Heart left ventricle (tissue), 16 donors: ENCODE measurements around the gene DCAF8L2. TPM values are rescaled to one million over a fixed set of nuclear protein-coding genes. Genes with fewer than 3 reads are reported as not detected.
"Not testable (repeated sequence)": the region's sequence is repeated elsewhere in the genome, so short reads cannot be mapped to it uniquely, and the experiment has no call there.

Experiments used
- ATAC-seq, 4 donors: fragments of 200-7000 bp; cut with Tn5 transposase; one replicate each; pipeline ENCODE4 v1.9.1; 2020 to 2022; ENCODE audit warnings: moderate library complexity in 4 of 4, mild to moderate bottlenecking in 3 of 4, moderate number of reproducible peaks in 1 of 4
- DNase-seq, 5 donors: peaks; one replicate each; pipeline ENCODE4 v3.0.0-alpha.2; 2020
- H3K27ac ChIP-seq, 12 donors: fragments of 200-600 bp; sonication (generic) in 4 of 12; one replicate each; pipeline versions ENCODE4 v1.5.0 to v1.8.0; 2016 to 2022; ENCODE audit warnings: mild to moderate bottlenecking in 2 of 12
- H3K27me3 ChIP-seq, 9 donors: fragments of 200-600 bp; sonication (generic) in 2 of 9; one replicate each; pipeline versions ENCODE4 v1.5.1 to v1.8.0; 2016 to 2022; ENCODE audit warnings: mild to moderate bottlenecking in 3 of 9
- H3K36me3 ChIP-seq, 9 donors: fragments of 200-600 bp; sonication (generic) in 2 of 9; one replicate each; pipeline versions ENCODE4 v1.5.0 to v1.8.0; 2018 to 2022; ENCODE audit warnings: mild to moderate bottlenecking in 2 of 9
- H3K4me1 ChIP-seq, 12 donors: fragments of 200-600 bp; sonication (generic) in 4 of 12; one replicate each; pipeline versions ENCODE4 v1.5.0 to v1.8.0; 2016 to 2022; ENCODE audit warnings: mild to moderate bottlenecking in 3 of 12
- H3K4me3 ChIP-seq, 12 donors: fragments of 200-600 bp; sonication (generic) in 4 of 12; one replicate each; pipeline versions ENCODE4 v1.5.0 to v1.8.0; 2017 to 2022; ENCODE audit warnings: mild to moderate bottlenecking in 9 of 12, moderate library complexity in 4 of 12
- H3K9me3 ChIP-seq, 12 donors: fragments of 200-600 bp; sonication (generic) in 4 of 12; one replicate each; pipeline versions ENCODE4 v1.5.0 to v1.8.0; 2016 to 2022; ENCODE audit warnings: mild to moderate bottlenecking in 1 of 12
- CTCF ChIP-seq, 12 donors: fragments of 200-600 bp; sonication (generic) in 4 of 12; IDR thresholded peaks; one replicate each; pipeline versions ENCODE4 v1.5.0 to v1.8.0; 2018 to 2022; ENCODE audit warnings: antibody characterized with exemption in 12 of 12, mild to moderate bottlenecking in 5 of 12
- POLR2A ChIP-seq, 2 donors: fragments of 450-650 bp; IDR thresholded peaks; one replicate each; pipeline ENCODE4 v1.6.1; 2017; ENCODE audit warnings: antibody characterized with exemption in 2 of 2, mild to moderate bottlenecking in 2 of 2, moderate library complexity in 2 of 2
- WGBS, 4 donors: extraction: QIAGEN DNeasy Blood & Tissue Kit in 2 of 4; methylation state at CpG; one replicate each; pipeline versions ENCODE4 v1.1.5 to v1.1.7; 2013 to 2018; 5-methylcytosine and 5-hydroxymethylcytosine counted together
- intact Hi-C, 10 donors: fragments of 100-400 bp; cut with DNase I; formaldehyde crosslinking; loops; one replicate each; pipeline versions ENCODE4 v1.11.1 to v1.14.2; 2022
- polyA plus RNA-seq, 2 donors: library from polyadenylated mRNA; stranded (reverse); fragments of 200-250 nt; gene quantifications; one replicate each; pipeline ENCODE4 v1.2.3, GENCODE V29; 2013
- total RNA-seq, 9 donors: library from RNA; depleted of rRNA in 2 of 9; stranded (reverse); fragments of >200 nt in 2 of 9; fragmentation: NEBNext Ultra II Directional in 3 of 9; extraction: Animal tissue kit (Norgen Biotek cat#: 25700) in 3 of 9; gene quantifications; one replicate each; pipeline versions ENCODE4 v1.1.0 to v1.2.4, GENCODE V29; 2016 to 2023
- donor health status: ischemic (EF 13 %, LVEDD 7.1; RV severe dilation, severe dysfunction).
- donor health status: healthy with polysubstance abuse.
- donor health status: DM: no; HTN: yes; CAD: no.
- donor health status: DM: no; HTN: no; CAD: no.
- donor health status: ischemic (EF 25% LVEDD 6.9; RV normal size, moderate dysfunction).
- donor health status: ischemic (EF 25% LVEDD 5.7; RV mildly dilated, moderate dysfunction).
- donor health status: healthy.
- donor health status: DM: yes; HTN: yes; CAD: no.
- donor health status: ischemic (EF 35%, LVEDD 5.7; RV mildly dilated, moderate dysfunction).
- donor health status: nonischemic (EF 11% LVEDD 7.7; RV severe dilation, severe dysfunction).
- donor health status: DM: yes; HTN: yes; CAD: no.
- donor health status: PGD.
- donor health status: ischemic (EF 29% LVEDD 5.4; RV normal size, mild dysfunction).
- donor health status: nonischemic (EF 23%, LVEDD 6.1; RV moderate dilation, normal function).

Gene DCAF8L2
- total and polyA plus RNA-seq, 11 donors = not detected

- Histone ChIP-seq H3K27ac (no peak overlapping the region), H3K9me3 (no peaks in the 10 kb centered on the region), H3K36me3 (no peaks in the 10 kb centered on the region), H3K27me3 (no peaks in the 10 kb centered on the region), H3K4me3 (no peak overlapping the region), H3K4me1 (no peaks in the 10 kb centered on the region)
- 31 to 59% (median 41%) methylated on average over 3 of the region's 3 CpGs for WGBS, 4 donors
- intact Hi-C loops = no loop called here
- TF ChIP-seq POLR2A (IDR thresholded peaks at IDR 0.05) = no peak
- TF ChIP-seq CTCF (IDR thresholded peaks at IDR 0.05) = no peak
- DNase-seq = no peak
- ATAC-seq = no peak
Observed at GRCh38 chrX:27728291-27728690, 138.1 kb downstream of the DCAF8L2 start.

DNA sequence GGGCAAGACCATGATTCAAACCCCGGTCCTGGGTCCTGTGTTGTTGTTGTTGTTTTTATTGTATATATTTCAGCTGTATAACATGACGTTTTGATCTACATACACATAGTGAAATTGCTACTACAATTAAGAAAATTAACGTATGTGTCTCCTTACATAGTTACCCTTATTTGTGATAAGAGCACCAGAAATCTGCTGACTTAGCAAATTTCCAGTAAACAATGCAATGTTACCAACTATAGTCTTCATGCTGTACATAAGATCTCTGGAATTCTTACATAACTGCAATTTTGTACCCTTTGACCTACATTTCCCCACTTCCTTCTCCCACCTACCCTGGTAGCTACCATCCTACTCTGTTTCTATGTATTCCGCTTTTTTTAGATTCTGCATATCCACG lies 141.8 kb downstream of the DCAF8L2 start:
- WGBS, 4 donors = 76 to 93% (median 80%) methylated on average over 5 of the region's 5 CpGs
- Histone ChIP-seq H3K9me3 (no peaks in the 10 kb centered on the region), H3K27ac (no peak overlapping the region), H3K27me3 (no peaks in the 10 kb centered on the region), H3K4me3 (no peak overlapping the region), H3K36me3 (no peaks in the 10 kb centered on the region), H3K4me1 (no peaks in the 10 kb centered on the region)
- DNase-seq = no peak
- intact Hi-C loops = no loop called here
- ATAC-seq = no peak
- no peak for TF ChIP-seq POLR2A (IDR thresholded peaks at IDR 0.05)
- TF ChIP-seq CTCF (IDR thresholded peaks at IDR 0.05) = no peak

DNA sequence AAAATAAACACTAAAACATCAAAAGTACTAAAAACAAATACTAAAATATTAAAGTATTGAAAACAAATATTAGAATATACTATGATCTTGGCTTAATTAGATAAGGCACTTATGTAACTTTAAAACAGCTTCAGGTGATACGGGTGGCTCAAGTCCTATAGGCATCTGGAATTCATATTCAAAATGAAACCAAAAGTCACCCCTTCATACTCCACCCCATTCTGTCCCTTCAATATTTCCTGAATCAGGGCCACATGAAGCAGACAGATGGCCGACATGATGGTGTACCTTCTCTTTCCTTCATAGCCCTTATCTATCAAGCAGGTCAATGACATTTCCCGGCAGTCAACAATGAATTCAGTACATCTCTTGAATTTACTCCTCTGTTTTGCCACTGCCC lies 145.8 kb downstream of the DCAF8L2 start:
- DNase-seq (no peak), ATAC-seq (no peak)
- Histone ChIP-seq H3K4me3 (no peak overlapping the region), H3K27me3 (no peaks in the 10 kb centered on the region), H3K9me3 (no peaks in the 10 kb centered on the region), H3K4me1 (no peaks in the 10 kb centered on the region), H3K27ac (no peak overlapping the region), H3K36me3 (no peaks in the 10 kb centered on the region)
- TF ChIP-seq CTCF (IDR thresholded peaks at IDR 0.05) (no peak), POLR2A (IDR thresholded peaks at IDR 0.05) (no peak)
- intact Hi-C loops = no loop called here
- WGBS, 4 donors = 73 to 76% (median 75%) methylated on average over 3 of the region's 3 CpGs

- intact Hi-C loops = no loop called here
- Histone ChIP-seq H3K9me3 (no peaks in the 10 kb centered on the region), H3K4me1 (no peaks in the 10 kb centered on the region), H3K27ac (no peak overlapping the region), H3K4me3 (no peak overlapping the region), H3K36me3 (no peaks in the 10 kb centered on the region), H3K27me3 (no peaks in the 10 kb centered on the region)
- WGBS, 4 donors = 78 to 93% (median 89%) methylated on average over 5 of the region's 5 CpGs
- DNase-seq (no peak), ATAC-seq (no peak)
- TF ChIP-seq POLR2A (IDR thresholded peaks at IDR 0.05) (no peak), CTCF (IDR thresholded peaks at IDR 0.05) (no peak)
Observed at GRCh38 chrX:27740933-27741332, 150.8 kb downstream of the DCAF8L2 start.

DNA sequence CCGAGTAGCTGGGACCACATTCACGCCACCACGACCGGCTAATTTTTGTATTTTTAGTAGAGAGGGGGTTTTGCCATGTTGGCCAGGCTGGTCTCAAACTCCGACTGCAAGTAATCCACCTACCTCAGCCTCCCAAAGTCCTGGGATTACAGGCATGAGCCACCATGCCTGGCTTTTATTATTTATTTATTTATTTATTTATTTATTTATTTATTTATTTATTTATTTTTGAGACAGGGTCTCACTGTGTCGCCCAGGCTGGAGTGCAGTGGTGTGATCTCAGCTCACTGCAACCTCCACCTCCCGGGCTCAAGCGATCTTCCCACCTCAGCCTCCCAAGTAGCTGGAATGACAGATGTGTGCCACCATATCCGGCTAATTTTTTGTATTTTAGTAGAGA lies 153.4 kb downstream of the DCAF8L2 start:
- H3K9me3 ChIP-seq, ATAC-seq, H3K27me3 ChIP-seq, H3K27ac ChIP-seq, H3K4me3 ChIP-seq, DNase-seq, intact Hi-C loops, H3K36me3 ChIP-seq, H3K4me1 ChIP-seq: not testable (repeated sequence)
- 82 to 95% (median 90%) methylated on average over 9 of the region's 9 CpGs for WGBS, 4 donors
